NCI-H1694 (cell line): ENCODE results near the gene CATSPER1.

ENCODE experiments used
- DNase-seq: peaks from one replicate; lab custom pipeline; 2025; lab: John Stamatoyannopoulos, UW

CATSPER1 gene

DNA sequence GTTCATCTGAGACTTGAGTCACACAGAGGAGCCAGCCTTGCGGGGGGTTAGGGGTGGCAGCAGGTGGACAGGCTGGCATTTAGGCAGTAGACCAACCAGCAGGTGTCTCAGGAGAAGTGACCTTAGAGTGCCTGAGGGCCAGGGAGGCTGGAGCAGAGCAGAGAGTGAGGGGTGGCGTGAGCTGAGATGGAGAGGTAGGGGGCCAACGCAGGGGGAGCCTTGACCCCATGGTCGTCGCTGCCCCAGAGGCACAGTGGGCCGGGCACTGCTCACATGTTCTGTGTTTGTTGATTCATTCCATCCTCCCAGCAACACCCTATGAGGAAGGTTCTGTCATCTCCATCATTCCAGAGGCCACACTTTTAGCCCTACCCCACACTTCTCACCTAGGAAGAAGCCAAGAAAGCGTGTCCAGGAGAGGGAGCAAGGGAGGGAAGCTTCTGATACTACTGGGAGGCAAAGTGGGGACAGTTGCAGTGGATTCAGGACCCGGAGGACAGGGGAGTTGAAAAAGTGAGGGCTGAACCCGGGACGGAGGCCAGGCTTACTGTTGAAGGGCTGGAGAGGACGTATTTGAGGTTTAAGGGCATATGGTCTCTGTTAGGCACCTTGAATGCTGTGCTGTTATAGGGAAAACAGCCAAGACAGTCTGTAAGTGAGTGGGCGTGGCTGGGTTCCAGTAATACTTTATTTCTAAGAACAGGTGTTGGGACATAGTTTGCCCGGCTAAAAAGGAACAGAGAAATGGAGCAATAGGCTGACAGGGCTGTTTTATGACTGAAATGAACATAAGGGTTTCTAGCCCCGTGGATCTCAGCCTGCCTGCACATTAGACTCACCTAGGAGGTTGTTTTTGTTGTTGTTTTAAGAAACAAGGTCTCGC lies 57.4 kb downstream of the CATSPER1 start:
- no peak for DNase-seq

- DNase-seq: no peak
These were observed 58.8 kb downstream of the CATSPER1 start for GRCh38 chr11:65967329-65967934.
